HG02943 (cell line): Measurements from ENCODE around the gene NELL1.

Experiments used
- ATAC-seq: cut with Tn5 transposase; IDR thresholded peaks from one replicate; pipeline ENCODE4 v1.9.1; 2021; ENCODE audit warnings: mild to moderate bottlenecking, low read depth, moderate library complexity; ENCODE audit not compliant: unreplicated experiment

The NELL1 gene

GRCh38 chr11:20934516-20934915, 265.1 kb downstream of the NELL1 start:
- no peak for ATAC-seq

GRCh38 chr11:20937826-20938225, 268.4 kb downstream of the NELL1 start:
- ATAC-seq = no peak

GRCh38 chr11:20949585-20949984, 280.2 kb downstream of the NELL1 start:
- ATAC-seq = no peak

- no peak for ATAC-seq
Observed at GRCh38 chr11:20962581-20962980, 293.2 kb downstream of the NELL1 start.

- no peak for ATAC-seq
Observed at GRCh38 chr11:20963596-20963995, 294.2 kb downstream of the NELL1 start.

- no peak for ATAC-seq
Observed at GRCh38 chr11:20964985-20965384, 295.6 kb downstream of the NELL1 start.

- ATAC-seq = no peak
Observed at GRCh38 chr11:20966489-20966888, 297.1 kb downstream of the NELL1 start.

GRCh38 chr11:20973940-20974559, 304.7 kb downstream of the NELL1 start:
- ATAC-seq = no peak

- ATAC-seq = no peak
Observed at GRCh38 chr11:20980736-20981135, 311.4 kb downstream of the NELL1 start.

GRCh38 chr11:20990447-20990846, 321.1 kb downstream of the NELL1 start:
- ATAC-seq = no peak

GRCh38 chr11:20991471-20991870, 322.1 kb downstream of the NELL1 start:
- no peak for ATAC-seq

GRCh38 chr11:21007297-21007696, 337.9 kb downstream of the NELL1 start:
- no peak for ATAC-seq

GRCh38 chr11:21018248-21018647, 348.9 kb downstream of the NELL1 start:
- no peak for ATAC-seq

GRCh38 chr11:21026685-21027084, 357.3 kb downstream of the NELL1 start:
- ATAC-seq = no peak

GRCh38 chr11:21037850-21038249, 368.5 kb downstream of the NELL1 start:
- no peak for ATAC-seq

GRCh38 chr11:21038801-21039200, 369.4 kb downstream of the NELL1 start:
- no peak for ATAC-seq

- ATAC-seq = no peak
Observed at GRCh38 chr11:21040630-21041029, 371.2 kb downstream of the NELL1 start.

- no peak for ATAC-seq
Observed at GRCh38 chr11:21048626-21049025, 379.2 kb downstream of the NELL1 start.

- no peak for ATAC-seq
Observed at GRCh38 chr11:21053466-21053865, 384.1 kb downstream of the NELL1 start.

- ATAC-seq = no peak
Observed at GRCh38 chr11:21056644-21057043, 387.3 kb downstream of the NELL1 start.

- ATAC-seq = no peak
Observed at GRCh38 chr11:21059879-21060278, 390.5 kb downstream of the NELL1 start.

- ATAC-seq = no peak
Observed at GRCh38 chr11:21066030-21066429, 396.6 kb downstream of the NELL1 start.

GRCh38 chr11:21068886-21069285, 399.5 kb downstream of the NELL1 start:
- ATAC-seq = no peak
